NCI-H2196 treated with DMSO at 0.1 percent for 48 hours (cell line): ENCODE data around the gene LHFPL6.
"Not testable (repeated sequence)": the region's sequence is repeated elsewhere in the genome, so short reads cannot be mapped to it uniquely, and the experiment has no call there.

Source experiments
- DNase-seq: peaks from one replicate; lab custom pipeline; 2025; ENCODE audit not compliant: unreplicated experiment; lab: John Stamatoyannopoulos, UW

Gene LHFPL6

GRCh38 chr13:39364947-39365468 lies 238.0 kb downstream of the LHFPL6 start:
- peak; percentile 36 for DNase-seq

DNA sequence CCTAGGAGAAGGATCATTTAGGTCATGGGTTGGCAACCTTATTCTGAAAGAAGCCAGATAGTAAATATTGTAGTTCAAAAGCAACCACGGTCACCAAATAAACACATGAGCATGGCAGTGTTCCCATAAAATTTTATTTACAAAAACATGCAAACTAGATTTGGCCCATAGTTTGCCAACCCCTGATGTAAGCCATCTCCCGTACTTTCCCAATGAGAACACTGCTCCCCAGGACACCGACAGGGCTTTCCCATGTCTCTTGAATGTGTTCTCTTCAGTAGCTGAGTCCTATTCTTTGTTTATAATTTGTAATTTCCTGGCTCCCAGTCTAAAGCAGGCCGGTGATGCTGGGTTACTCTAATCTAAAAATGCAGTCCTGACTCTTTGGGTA lies 239.6 kb downstream of the LHFPL6 start:
- no peak for DNase-seq

GRCh38 chr13:39362652-39363381 lies 240.2 kb downstream of the LHFPL6 start:
- DNase-seq = no peak

- no peak for DNase-seq
These were observed 249.0 kb downstream of the LHFPL6 start for GRCh38 chr13:39353988-39354387.

DNA sequence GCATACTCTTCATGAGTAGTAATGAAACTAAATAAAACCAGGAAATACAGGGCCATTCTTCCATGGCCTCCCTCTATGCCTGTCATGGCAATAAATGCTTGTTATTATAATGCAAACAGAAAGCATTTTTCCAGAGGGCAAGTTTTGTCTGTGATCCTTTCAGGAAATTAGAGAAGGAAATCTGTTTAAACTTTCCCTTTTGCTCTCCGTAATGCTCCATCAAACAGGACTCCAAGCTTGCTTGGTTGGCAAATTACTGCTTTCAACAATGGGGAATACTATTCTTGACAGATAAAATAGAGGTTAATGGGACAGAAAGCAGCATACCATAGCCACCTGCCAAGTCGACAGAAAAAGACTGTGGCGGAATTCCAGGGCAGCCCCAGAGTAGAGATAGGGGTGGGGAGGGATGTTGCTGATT lies 252.5 kb downstream of the LHFPL6 start:
- no peak for DNase-seq

GRCh38 chr13:39349391-39349960 lies 253.5 kb downstream of the LHFPL6 start:
- no peak for DNase-seq

DNA sequence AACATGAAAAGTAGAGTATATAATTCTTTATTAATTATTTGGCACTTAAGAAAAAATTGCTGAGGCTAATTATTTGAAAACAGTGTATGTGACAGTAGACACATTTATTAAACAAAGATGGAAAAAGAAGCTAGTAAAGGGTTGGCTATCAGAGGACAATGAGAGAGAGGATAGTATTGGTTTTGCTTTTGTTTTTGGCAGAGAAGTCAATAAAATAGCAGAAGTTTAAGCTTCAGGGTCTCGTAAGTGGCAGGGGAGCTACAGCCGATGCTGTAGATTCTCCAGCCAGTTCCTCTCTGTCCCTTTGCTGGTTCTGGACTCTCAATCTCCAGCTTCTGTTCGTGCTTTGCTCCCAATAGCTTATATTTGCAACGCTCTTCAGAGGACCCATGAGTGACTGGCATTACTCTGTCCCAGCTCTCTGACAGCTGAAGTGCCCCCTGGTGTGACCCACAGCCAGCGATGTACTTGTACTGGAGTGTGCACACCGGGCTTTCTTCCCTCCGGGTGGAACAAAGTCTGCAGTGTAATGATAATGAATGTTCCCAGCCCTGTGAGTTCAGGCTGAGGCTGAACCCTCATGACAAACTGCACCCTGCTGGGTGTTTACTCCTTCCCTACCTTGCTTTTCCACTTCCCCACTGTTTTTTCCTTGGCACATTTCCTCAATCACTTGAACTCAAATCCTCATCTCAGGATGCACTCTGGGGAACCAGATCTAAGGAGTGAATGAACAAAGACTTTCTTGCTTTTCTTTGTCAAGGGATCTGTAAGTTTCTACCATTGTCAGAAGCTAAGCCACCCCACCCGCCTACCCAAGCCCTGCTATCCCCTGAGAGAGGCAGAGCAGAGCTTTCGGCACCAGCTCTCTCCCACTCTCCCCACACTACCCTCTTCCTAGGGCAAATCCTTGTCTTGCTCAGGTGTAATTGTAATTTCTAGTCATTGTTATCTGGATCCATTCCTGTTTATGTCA lies 254.8 kb downstream of the LHFPL6 start:
- no peak for DNase-seq

- DNase-seq = no peak
These were observed 257.0 kb downstream of the LHFPL6 start for GRCh38 chr13:39345982-39346381.

- DNase-seq = no peak
These were observed 261.7 kb downstream of the LHFPL6 start for GRCh38 chr13:39341251-39341650.

- not testable (repeated sequence) for DNase-seq
These were observed 264.9 kb downstream of the LHFPL6 start for GRCh38 chr13:39338114-39338513.

DNA sequence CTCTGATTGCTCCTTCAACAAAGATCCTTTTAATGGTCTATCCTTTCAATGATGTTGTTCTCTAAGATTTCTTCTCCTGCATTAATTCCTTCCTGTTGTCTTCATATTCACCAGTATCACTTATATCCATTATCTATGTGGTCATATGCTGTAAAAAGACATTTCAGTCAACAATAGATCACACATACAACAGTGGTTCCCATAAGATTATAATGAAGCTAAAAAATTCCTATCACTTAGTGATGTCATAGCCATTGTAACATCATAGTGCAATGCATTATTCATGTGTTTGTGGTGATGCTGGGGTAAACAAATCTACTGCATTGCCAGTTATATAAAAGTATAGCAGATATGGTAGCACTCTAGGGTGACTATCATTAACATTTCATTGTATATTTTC lies 266.1 kb downstream of the LHFPL6 start:
- DNase-seq = no peak

- no peak for DNase-seq
These were observed 266.8 kb downstream of the LHFPL6 start for GRCh38 chr13:39336207-39336606.

GRCh38 chr13:39335721-39336120 lies 267.3 kb downstream of the LHFPL6 start:
- no peak for DNase-seq

DNA sequence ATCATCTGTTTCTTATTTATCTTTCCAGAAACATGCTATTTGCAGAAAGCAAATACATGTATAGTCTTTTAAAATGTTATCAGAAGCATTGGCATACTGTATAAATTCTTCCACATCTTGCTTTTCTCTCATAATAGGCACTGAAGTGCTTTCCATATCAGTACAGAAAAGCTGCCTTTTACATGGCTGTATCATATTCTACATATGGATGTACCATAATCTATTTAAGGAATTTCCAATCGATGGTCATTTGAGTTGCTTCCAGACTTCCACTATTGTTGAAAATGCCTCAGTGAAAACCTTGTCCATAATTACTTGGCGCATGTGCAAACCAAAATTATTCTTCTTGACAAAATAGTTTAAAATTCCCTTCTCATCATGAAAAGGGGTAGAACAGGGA lies 272.5 kb downstream of the LHFPL6 start:
- DNase-seq = no peak

- DNase-seq = no peak
These were observed 273.8 kb downstream of the LHFPL6 start for GRCh38 chr13:39329182-39329639.

GRCh38 chr13:39327172-39327479 lies 275.9 kb downstream of the LHFPL6 start:
- no peak for DNase-seq

- DNase-seq = no peak
These were observed 276.4 kb downstream of the LHFPL6 start for GRCh38 chr13:39326469-39327171.

GRCh38 chr13:39324806-39325311 lies 278.1 kb downstream of the LHFPL6 start:
- DNase-seq = no peak

- no peak for DNase-seq
These were observed 280.0 kb downstream of the LHFPL6 start for GRCh38 chr13:39322836-39323585.

DNA sequence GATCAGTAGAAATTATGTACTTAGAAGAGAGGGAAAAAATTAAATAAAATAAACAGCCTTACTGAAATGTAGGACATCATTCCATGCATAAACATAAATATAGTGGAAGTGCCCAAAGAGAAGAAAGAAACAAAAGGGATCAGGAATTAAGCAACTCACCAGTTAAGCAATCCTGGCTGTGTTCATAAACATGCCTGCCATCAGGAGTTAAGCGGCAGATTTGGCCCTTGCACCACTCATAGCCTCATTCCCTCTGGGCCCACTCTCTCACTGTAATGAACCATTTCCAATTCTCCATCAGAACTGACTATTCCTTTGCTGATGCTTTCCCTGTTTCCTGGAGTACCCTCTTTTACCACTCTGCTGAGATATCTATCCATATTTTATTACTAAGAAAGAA lies 281.4 kb downstream of the LHFPL6 start:
- DNase-seq = no peak
